A549 treated with AZD9567 at 1 μM for 4 hours (cell line): Measurements from ENCODE around the gene TUBA1C. TPM values are rescaled to one million over a fixed set of nuclear protein-coding genes. Genes with fewer than 3 reads are reported as not detected.

Source experiments
- total RNA-seq: library from RNA; stranded (reverse); fragments of 200-300 nt; extraction: Qiagen RNA extraction; gene quantifications from 5 replicates; pipeline ENCODE4 v1.2.3, GENCODE V29; 2022; ENCODE audit not compliant: insufficient read depth

The TUBA1C gene
- total RNA-seq, result 1,668 to 2,355 TPM (median 1,781 TPM) in 5 replicates

GRCh38 chr12:49264873-49265792 is at the start of gene TUBA1C:
Gene TUBA1C, plus strand, starts transcription at chr12:49265082. Its CDS starts 100 bp downstream, at chr12:49265182.

GRCh38 chr12:49295082-49295936 is 30.4 kb downstream of the TUBA1C start, which contains the start of gene PRPH:
Gene PRPH, plus strand, starts transcription at chr12:49295147. Its CDS starts 54 bp downstream, at chr12:49295201.

GRCh38 chr12:49322708-49323523 is 58.0 kb downstream of the TUBA1C start, which contains the start of gene TROAP:
Gene TROAP, plus strand, starts transcription at chr12:49323255. Its CDS starts 354 bp downstream, at chr12:49323609.

Other genes starting within 250 kb of the TUBA1C start
- 42.4 to 54.4 TPM (median 43.6 TPM) in 5 replicates for gene PRKAG1, start 246.3 kb upstream of the TUBA1C start, total RNA-seq
- 31.9 to 37.6 TPM (median 34.3 TPM) in 5 replicates for gene KMT2D, start 204.3 kb upstream of the TUBA1C start, total RNA-seq
- 2.1 to 7.2 TPM (median 5.3 TPM) in 5 replicates for gene RHEBL1, start 195.1 kb upstream of the TUBA1C start, total RNA-seq
- gene DHH, start 170.3 kb upstream of the TUBA1C start, total RNA-seq, result 0.06 TPM in 1 of 5 replicates, not detected in the others
- gene LMBR1L, start 154.2 kb upstream of the TUBA1C start, total RNA-seq, result 11.5 to 19.4 TPM (median 17.1 TPM) in 5 replicates
- gene TUBA1B, start 133.7 kb upstream of the TUBA1C start, total RNA-seq, result 2,309 to 2,621 TPM (median 2,411 TPM) in 5 replicates
- gene TUBA1A, start 76.0 kb upstream of the TUBA1C start, total RNA-seq, result 188 to 279 TPM (median 226 TPM) in 5 replicates
- 1.3 to 2.2 TPM (median 1.5 TPM) in 4 of 5 replicates, not detected in the other for gene PRPH, start 30.1 kb downstream of the TUBA1C start, total RNA-seq
- 82.9 to 107 TPM (median 88.6 TPM) in 5 replicates for gene TROAP, start 58.2 kb downstream of the TUBA1C start, total RNA-seq
- gene C1QL4, start 72.1 kb downstream of the TUBA1C start, total RNA-seq, result 2.9 to 6.8 TPM (median 5.5 TPM) in 5 replicates
- 13.9 to 18.5 TPM (median 16.9 TPM) in 5 replicates for gene DNAJC22, start 81.8 kb downstream of the TUBA1C start, total RNA-seq
- gene SPATS2, start 102.4 kb downstream of the TUBA1C start, total RNA-seq, result 22.4 to 46.4 TPM (median 29.8 TPM) in 5 replicates